Sigmoid colon (tissue), 7 donors: ENCODE measurements around the gene SMAD3. TPM values are rescaled to one million over a fixed set of nuclear protein-coding genes. Genes with fewer than 3 reads are reported as not detected.
A peak's percentile ranks its signal among the peaks of the same experiment; 100 is the strongest.

Experiments used
- DNase-seq: peaks from one replicate; pipeline ENCODE4 v3.0.0-alpha.2; 2019
- H3K27ac ChIP-seq, 4 donors: fragments of 200-600 bp; sonication (generic); one replicate each; pipeline ENCODE4 v1.5.1; 2016 to 2019; ENCODE audit warnings: mild to moderate bottlenecking in 1 of 4
- H3K27me3 ChIP-seq, 3 donors: fragments of 200-600 bp; sonication (generic); one replicate each; pipeline ENCODE4 v1.5.1; 2019; ENCODE audit warnings: mild to moderate bottlenecking in 1 of 3
- H3K36me3 ChIP-seq, 4 donors: fragments of 200-600 bp; sonication (generic); one replicate each; pipeline ENCODE4 v1.5.1; 2016 to 2019
- H3K4me1 ChIP-seq, 4 donors: fragments of 200-600 bp; sonication (generic); one replicate each; pipeline ENCODE4 v1.5.1; 2017 to 2019
- H3K4me3 ChIP-seq, 4 donors: fragments of 200-600 bp; sonication (generic); one replicate each; pipeline ENCODE4 v1.5.1; 2017 to 2019; ENCODE audit warnings: mild to moderate bottlenecking in 2 of 4, moderate library complexity in 1 of 4
- H3K9me3 ChIP-seq, 4 donors: fragments of 200-600 bp in 3 of 4; sonication (generic) in 3 of 4; one replicate each; pipeline versions ENCODE4 v1.5.1 to v1.6.1; 2013 to 2019
- EP300 ChIP-seq, 4 donors: sonication (generic); formaldehyde crosslinking; IDR thresholded peaks; one replicate each; pipeline ENCODE4 v1.6.1; 2017; ENCODE audit warnings: antibody characterized with exemption in 4 of 4
- POLR2A ChIP-seq, 2 donors: fragments of 450-650 bp; IDR thresholded peaks; one replicate each; pipeline ENCODE4 v1.6.1; 2016; ENCODE audit warnings: antibody characterized with exemption in 2 of 2, mild to moderate bottlenecking in 2 of 2, moderate library complexity in 2 of 2
- POLR2AphosphoS5 ChIP-seq, 4 donors: sonication (generic); formaldehyde crosslinking; IDR thresholded peaks; one replicate each; pipeline ENCODE4 v1.6.1; 2017; ENCODE audit warnings: antibody characterized with exemption in 4 of 4
- WGBS, 2 donors: extraction: QIAGEN DNeasy Blood & Tissue Kit; methylation state at CpG; one replicate each; pipeline ENCODE4 v1.1.7; 2013; 5-methylcytosine and 5-hydroxymethylcytosine counted together
- intact Hi-C: fragments of 100-400 bp; cut with DNase I; formaldehyde crosslinking; loops from one replicate; pipeline ENCODE4 v1.15.1; 2023
- polyA plus RNA-seq, 3 donors: library from polyadenylated mRNA; stranded (reverse); fragments of 200-250 nt; gene quantifications; one replicate each; pipeline ENCODE4 v1.2.3, GENCODE V29; 2013
- total RNA-seq, 4 donors: library from RNA; depleted of rRNA; stranded (reverse); fragments of >200 nt; gene quantifications; one replicate each; pipeline ENCODE4 v1.1.0, GENCODE V29; 2016
- TF ChIP-seq, protein P1 (sequence below), 4 experiments: fragments of 450-650 bp in 3 of 4; fragments of 200-600 bp in 1 of 4; IDR thresholded peaks; one replicate each; pipeline ENCODE4 v1.5.1; 2016 to 2019; ENCODE audit warnings: antibody characterized with exemption in 4 of 4, mild to moderate bottlenecking in 3 of 4, moderate library complexity in 2 of 4
- donor health status: healthy with polysubstance abuse.
- donor health status: Bipolar disorder and iron deficiency.
- donor health status: healthy.

Gene SMAD3
- total and polyA plus RNA-seq, 7 donors = 12.5 to 28.2 (median 18.4) TPM

DNA sequence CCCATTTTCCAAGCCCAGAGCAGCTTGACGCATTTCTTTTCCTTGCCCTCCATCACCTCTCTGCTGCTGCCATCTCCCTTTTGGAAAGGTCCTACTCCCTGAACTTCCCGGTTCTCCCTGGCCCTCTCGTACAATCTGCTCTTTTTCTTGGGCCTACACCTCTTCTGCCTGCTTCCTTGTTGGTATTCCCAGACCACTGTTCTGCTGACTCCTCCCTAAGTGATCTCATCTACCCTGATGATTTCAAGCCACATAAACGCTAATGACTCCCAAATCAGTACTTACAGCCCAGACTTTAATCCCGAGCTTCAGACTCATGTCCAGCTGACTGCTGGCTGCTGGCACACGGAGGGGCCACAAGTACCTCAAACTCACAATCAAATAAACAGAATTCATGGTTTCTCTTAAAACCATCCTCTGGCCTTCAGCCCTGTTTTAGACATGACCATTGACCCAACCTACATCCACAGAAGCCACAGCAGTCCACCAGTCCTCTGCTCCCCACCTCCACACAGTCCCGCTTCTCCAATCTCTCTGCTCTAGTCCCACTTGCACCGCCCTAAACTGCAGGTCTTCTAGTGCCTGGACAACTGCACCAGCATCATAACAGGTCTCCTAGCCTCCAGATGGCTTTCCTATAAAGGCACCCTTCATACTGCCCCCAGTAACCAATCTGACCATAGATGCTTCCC is 131.4 kb downstream of the SMAD3 start:
- no peak for DNase-seq
- WGBS, 2 donors = 49 to 76% methylated on average over 8 of the region's 8 CpGs
- Histone ChIP-seq H3K4me3 (no peak overlapping the region), H3K4me1 (peaks cover 0 to 33% (median 28%) of the 10 kb centered on the region in 4 donors), H3K9me3 (no peaks in the 10 kb centered on the region), H3K36me3 (peaks cover 0 to 7% (median 0%) of the 10 kb centered on the region in 4 donors), H3K27me3 (no peaks in the 10 kb centered on the region), H3K27ac (peak overlapping the region in 1 of 4 donors; percentile 18)
- intact Hi-C loops = no loop called here
- TF ChIP-seq POLR2A (IDR thresholded peaks at IDR 0.05) (no peak), POLR2AphosphoS5 (IDR thresholded peaks at IDR 0.05) (peak in 1 of 4 donors; percentile 17), EP300 (IDR thresholded peaks at IDR 0.05) (no peak)
- TF ChIP-seq, protein P1, sequence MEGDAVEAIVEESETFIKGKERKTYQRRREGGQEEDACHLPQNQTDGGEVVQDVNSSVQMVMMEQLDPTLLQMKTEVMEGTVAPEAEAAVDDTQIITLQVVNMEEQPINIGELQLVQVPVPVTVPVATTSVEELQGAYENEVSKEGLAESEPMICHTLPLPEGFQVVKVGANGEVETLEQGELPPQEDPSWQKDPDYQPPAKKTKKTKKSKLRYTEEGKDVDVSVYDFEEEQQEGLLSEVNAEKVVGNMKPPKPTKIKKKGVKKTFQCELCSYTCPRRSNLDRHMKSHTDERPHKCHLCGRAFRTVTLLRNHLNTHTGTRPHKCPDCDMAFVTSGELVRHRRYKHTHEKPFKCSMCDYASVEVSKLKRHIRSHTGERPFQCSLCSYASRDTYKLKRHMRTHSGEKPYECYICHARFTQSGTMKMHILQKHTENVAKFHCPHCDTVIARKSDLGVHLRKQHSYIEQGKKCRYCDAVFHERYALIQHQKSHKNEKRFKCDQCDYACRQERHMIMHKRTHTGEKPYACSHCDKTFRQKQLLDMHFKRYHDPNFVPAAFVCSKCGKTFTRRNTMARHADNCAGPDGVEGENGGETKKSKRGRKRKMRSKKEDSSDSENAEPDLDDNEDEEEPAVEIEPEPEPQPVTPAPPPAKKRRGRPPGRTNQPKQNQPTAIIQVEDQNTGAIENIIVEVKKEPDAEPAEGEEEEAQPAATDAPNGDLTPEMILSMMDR (IDR thresholded peaks at IDR 0.05) = no peak

DNA sequence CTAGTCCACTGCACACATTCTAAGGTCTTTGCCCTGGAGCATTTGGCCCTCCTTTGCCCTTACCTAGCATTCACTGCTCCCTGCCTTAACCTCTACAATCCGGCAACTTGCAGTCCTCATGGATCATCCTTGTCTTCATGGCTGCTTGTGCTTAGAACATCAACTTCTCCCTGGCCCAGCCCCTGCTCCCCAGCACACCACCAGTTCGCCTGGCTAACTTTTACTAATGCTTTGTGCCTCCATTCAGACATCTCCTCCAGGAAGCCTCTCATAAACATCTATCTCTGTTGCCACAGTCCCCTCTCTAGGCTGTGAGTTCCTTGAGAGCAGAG is 131.9 kb downstream of the SMAD3 start:
- no peaks in the 10 kb centered on the region for H3K9me3 ChIP-seq
- TF ChIP-seq, protein P1 (IDR thresholded peaks at IDR 0.05) = no peak
- TF ChIP-seq EP300 (IDR thresholded peaks at IDR 0.05) (no peak), POLR2A (IDR thresholded peaks at IDR 0.05) (no peak), POLR2AphosphoS5 (IDR thresholded peaks at IDR 0.05) (no peak)
- no peaks in the 10 kb centered on the region for H3K27me3 ChIP-seq
- DNase-seq = no peak
- intact Hi-C loops = no loop called here
- H3K27ac ChIP-seq = peak overlapping the region in 1 of 4 donors; percentile 12
- 93 to 97% methylated on average over 2 of the region's 2 CpGs for WGBS, 2 donors
- H3K4me1 ChIP-seq = peaks cover 0 to 33% (median 28%) of the 10 kb centered on the region in 4 donors
- peaks cover 0 to 8% (median 0%) of the 10 kb centered on the region in 4 donors for H3K36me3 ChIP-seq
- H3K4me3 ChIP-seq = no peak overlapping the region

DNA sequence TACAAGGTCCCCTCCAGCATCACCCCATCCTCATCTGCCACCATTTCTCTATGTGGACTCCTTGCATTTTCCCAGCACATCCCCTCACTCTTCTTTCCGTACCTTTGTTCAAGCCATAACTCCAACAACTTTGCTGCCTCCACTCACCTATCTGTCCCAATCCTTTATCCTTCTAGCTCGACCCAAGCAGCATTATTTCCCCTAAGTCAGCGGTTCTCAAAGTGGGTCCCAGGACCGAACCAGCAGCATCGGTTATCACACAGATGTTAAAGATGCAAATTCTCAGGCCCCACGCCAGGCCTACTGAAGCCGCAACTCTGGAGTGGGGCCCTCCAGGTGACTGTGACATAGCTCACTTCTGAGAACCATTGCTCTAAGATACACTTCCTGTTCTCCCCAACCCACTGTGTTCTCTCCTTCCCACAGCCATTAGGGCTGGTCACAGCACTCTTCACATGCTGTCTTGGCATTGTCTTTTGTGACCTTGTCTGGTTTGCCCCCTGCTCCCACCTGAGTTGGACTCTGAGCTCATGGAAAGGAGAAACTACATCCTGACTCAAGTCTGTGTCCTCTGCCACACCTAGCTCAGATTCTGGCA is 132.9 kb downstream of the SMAD3 start:
- Histone ChIP-seq H3K27ac (no peak overlapping the region), H3K27me3 (no peaks in the 10 kb centered on the region), H3K4me1 (peaks cover 0 to 27% (median 20%) of the 10 kb centered on the region in 4 donors), H3K9me3 (no peaks in the 10 kb centered on the region), H3K36me3 (peaks cover 0 to 17% (median 3%) of the 10 kb centered on the region in 4 donors), H3K4me3 (no peak overlapping the region)
- no peak for DNase-seq
- WGBS, 2 donors = 91 to 94% methylated on average over 7 of the region's 7 CpGs
- intact Hi-C loops = no loop called here
- TF ChIP-seq EP300 (IDR thresholded peaks at IDR 0.05) = no peak
- no peak for TF ChIP-seq POLR2AphosphoS5 (IDR thresholded peaks at IDR 0.05)
- no peak for TF ChIP-seq POLR2A (IDR thresholded peaks at IDR 0.05)
- TF ChIP-seq, protein P1 (IDR thresholded peaks at IDR 0.05) = no peak

DNA sequence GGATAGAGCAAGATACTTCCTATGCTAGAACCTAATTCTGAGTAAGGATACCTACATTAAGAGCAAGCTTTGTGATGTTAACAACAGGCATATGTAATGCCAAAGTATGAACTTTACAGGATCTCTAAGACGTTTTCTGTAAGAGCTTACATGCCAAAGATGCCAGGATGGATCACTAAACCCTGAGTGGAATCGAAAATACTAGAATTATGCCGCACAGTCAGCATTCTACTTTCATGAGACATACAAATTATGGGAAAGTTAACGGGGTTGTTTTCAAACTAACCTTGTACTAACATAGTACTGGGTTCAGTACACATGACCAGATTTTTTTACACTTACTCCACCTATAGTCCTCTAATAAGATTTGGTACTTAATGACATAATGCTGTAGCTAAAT is 134.0 kb downstream of the SMAD3 start:
- intact Hi-C loops = no loop called here
- Histone ChIP-seq H3K4me1 (peaks cover 0 to 16% (median 10%) of the 10 kb centered on the region in 4 donors), H3K9me3 (no peaks in the 10 kb centered on the region), H3K27ac (no peak overlapping the region), H3K27me3 (no peaks in the 10 kb centered on the region), H3K36me3 (peaks cover 0 to 19% (median 3%) of the 10 kb centered on the region in 4 donors), H3K4me3 (no peak overlapping the region)
- 92 to 95% methylated on average over 4 of the region's 4 CpGs for WGBS, 2 donors
- TF ChIP-seq, protein P1 (IDR thresholded peaks at IDR 0.05) = no peak
- TF ChIP-seq POLR2A (IDR thresholded peaks at IDR 0.05) (no peak), POLR2AphosphoS5 (IDR thresholded peaks at IDR 0.05) (no peak), EP300 (IDR thresholded peaks at IDR 0.05) (no peak)
- DNase-seq = no peak
